Mesendoderm (in vitro differentiated cells): Measurements from ENCODE around the gene CENPO.

Source experiments
- DNase-seq: peaks from one replicate; pipeline ENCODE4 v3.0.0; 2013
- H2AK5ac ChIP-seq: 2 replicates; pipeline ENCODE4 v1.6.1; 2013; ENCODE audit warnings: low read length, inconsistent platforms
- H2BK120ac ChIP-seq: 2 replicates; pipeline ENCODE4 v1.6.1; 2013; ENCODE audit warnings: low read depth, mild to moderate bottlenecking, low read length, moderate library complexity, mixed read lengths
- H2BK15ac ChIP-seq: replicated peaks from 2 replicates; pipeline ENCODE4 v1.6.1; 2013; ENCODE audit warnings: low read depth, mild to moderate bottlenecking, moderate library complexity
- H2BK5ac ChIP-seq: 2 replicates; pipeline ENCODE4 v1.6.1; 2013; ENCODE audit warnings: low read length, inconsistent platforms
- H3K18ac ChIP-seq: 2 replicates; pipeline ENCODE4 v1.6.1; 2013; ENCODE audit warnings: mild to moderate bottlenecking, low read length, mixed read lengths
- H3K23ac ChIP-seq: one replicate; pipeline ENCODE4 v1.6.1; 2013; ENCODE audit warnings: low read length
- H3K27ac ChIP-seq: 2 replicates; pipeline ENCODE4 v1.5.1; 2013; ENCODE audit warnings: low read depth, mild to moderate bottlenecking, inconsistent platforms, low read length, moderate library complexity
- H3K27me3 ChIP-seq: 2 replicates; pipeline ENCODE4 v1.6.1; 2013; ENCODE audit warnings: low read length, control low read depth, mild to moderate bottlenecking, inconsistent platforms; ENCODE audit not compliant: insufficient read depth, poor library complexity
- H3K36me3 ChIP-seq: 2 replicates; pipeline ENCODE4 v1.6.1; 2013; ENCODE audit warnings: low read length, inconsistent platforms; ENCODE audit not compliant: control insufficient read depth, insufficient read depth
- H3K4ac ChIP-seq: one replicate; pipeline ENCODE4 v1.6.1; 2013; ENCODE audit warnings: low read depth, mild to moderate bottlenecking, low read length, moderate library complexity
- H3K4me1 ChIP-seq: 2 replicates; pipeline ENCODE4 v1.6.1; 2013; ENCODE audit warnings: low read depth, low read length, inconsistent platforms; ENCODE audit not compliant: control insufficient read depth
- H3K4me2 ChIP-seq: 2 replicates; pipeline ENCODE4 v1.6.1; 2013; ENCODE audit warnings: low read length
- H3K4me3 ChIP-seq: 2 replicates; pipeline ENCODE4 v1.5.1; 2013; ENCODE audit warnings: mild to moderate bottlenecking, low read length
- H3K56ac ChIP-seq: one replicate; pipeline ENCODE4 v1.6.1; 2013; ENCODE audit warnings: low read length
- H3K79me1 ChIP-seq: 2 replicates; pipeline ENCODE4 v1.6.1; 2013; ENCODE audit warnings: low read length, inconsistent platforms
- H3K79me2 ChIP-seq: 2 replicates; pipeline ENCODE4 v1.6.1; 2013; ENCODE audit warnings: mild to moderate bottlenecking, low read length; ENCODE audit not compliant: control insufficient read depth, insufficient read depth
- H3K9ac ChIP-seq: 2 replicates; pipeline ENCODE4 v1.6.1; 2013; ENCODE audit warnings: low read length, inconsistent platforms
- H4K5ac ChIP-seq: one replicate; pipeline ENCODE4 v1.6.1; 2013; ENCODE audit warnings: low read length
- H4K8ac ChIP-seq: one replicate; pipeline ENCODE4 v1.6.1; 2013; ENCODE audit warnings: low read depth, mild to moderate bottlenecking, control low read depth, low read length, moderate library complexity
- WGBS: extraction: QIAGEN DNeasy Blood & Tissue Kit; methylation state at CpG from one replicate; pipeline ENCODE4 v1.1.7; 2013; ENCODE audit warnings: low lambda C conversion rate, missing lambda C conversion rate; ENCODE audit not compliant: insufficient coverage; ENCODE audit errors: extremely low coverage; 5-methylcytosine and 5-hydroxymethylcytosine counted together

Gene CENPO

DNA sequence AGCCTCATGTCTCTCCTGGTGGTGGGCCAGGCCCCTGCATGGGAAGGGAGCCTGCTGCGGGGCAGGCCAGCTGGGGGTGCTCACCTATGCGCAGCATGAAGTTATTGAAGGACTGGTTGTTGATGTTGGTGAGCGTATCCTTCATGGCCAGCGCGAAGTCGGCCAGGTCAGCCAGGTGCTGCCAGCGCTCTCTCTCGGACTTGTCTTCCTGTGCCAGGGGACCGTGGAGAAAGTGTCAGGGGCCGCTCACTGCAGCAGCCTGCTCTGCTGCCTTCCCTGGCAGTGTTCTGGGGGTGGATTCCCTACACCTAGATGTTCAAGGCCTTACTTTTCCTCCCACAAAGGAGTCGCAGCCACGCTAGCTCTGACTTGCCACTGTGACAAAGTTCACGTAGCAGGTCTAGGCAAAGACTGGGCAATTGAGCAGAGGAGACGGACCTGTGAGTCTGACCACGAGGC, 28.2 kb downstream of the CENPO start:
- no CpG with 5 or more reads among the region's 15 CpGs for WGBS
- peaks cover 15% of the 10 kb centered on the region for H3K36me3 ChIP-seq
- DNase-seq = no peak

DNA sequence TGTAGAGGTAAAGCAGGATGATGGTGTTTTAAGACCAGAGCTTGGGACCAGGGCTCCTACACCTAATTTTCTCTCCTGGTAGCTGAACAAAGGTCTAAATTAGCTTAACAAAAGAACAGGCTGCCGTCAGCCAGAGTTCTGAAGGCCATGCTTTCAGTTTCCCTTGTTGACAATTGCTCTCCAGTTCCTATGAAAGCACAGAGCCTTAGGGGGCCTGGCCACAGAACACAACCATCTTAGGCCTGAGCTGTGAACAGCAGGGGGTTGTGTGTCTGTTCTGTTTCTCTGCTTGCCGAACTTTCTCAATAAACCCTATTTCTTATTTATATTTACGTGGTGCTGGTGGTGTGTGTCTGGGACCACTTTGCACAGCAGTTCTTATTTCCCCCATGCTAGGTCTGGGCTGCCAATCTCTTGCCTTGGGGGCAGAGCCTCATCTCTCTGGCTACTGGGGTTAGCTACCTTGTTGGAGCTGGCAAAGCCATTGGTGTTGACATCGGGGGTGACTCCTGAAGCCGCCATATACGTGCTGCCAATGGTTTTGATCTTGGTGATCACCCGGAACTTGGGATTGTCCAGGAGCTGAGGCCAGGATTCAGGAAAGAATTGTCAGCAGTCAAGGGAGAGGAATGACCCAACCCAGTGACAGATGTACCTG, 29.0 kb downstream of the CENPO start:
- Histone ChIP-seq H3K18ac (no peak overlapping the region), H3K79me1 (no peaks in the 10 kb centered on the region), H3K4ac (no peak overlapping the region), H3K27me3 (no peaks in the 10 kb centered on the region), H2BK5ac (no peak overlapping the region), H3K4me2 (no peak overlapping the region), H3K23ac (no peak overlapping the region), H3K27ac (no peak overlapping the region), H4K5ac (no peak overlapping the region), H2BK120ac (no peak overlapping the region), H2BK15ac (no peak overlapping the region), H3K56ac (no peak overlapping the region), H3K79me2 (no peaks in the 10 kb centered on the region), H2AK5ac (no peak overlapping the region), H3K4me1 (peaks cover 6% of the 10 kb centered on the region), H3K36me3 (peaks cover 13% of the 10 kb centered on the region), H4K8ac (no peak overlapping the region), H3K9ac (no peak overlapping the region), H3K4me3 (no peak overlapping the region)
- DNase-seq = peak; percentile 73
- WGBS = no CpG with 5 or more reads among the region's 7 CpGs

More for the DNA sequence above, 28.2 kb downstream of the CENPO start:
- peaks cover 6% of the 10 kb centered on the region for H3K4me1 ChIP-seq
- H3K4ac ChIP-seq = no peak overlapping the region
- H2BK5ac ChIP-seq = no peak overlapping the region
- no peaks in the 10 kb centered on the region for H3K79me1 ChIP-seq
- H3K23ac ChIP-seq = peak overlapping the region; percentile 25
- H2AK5ac ChIP-seq = no peak overlapping the region
- H3K79me2 ChIP-seq = no peaks in the 10 kb centered on the region
- no peak overlapping the region for H2BK120ac ChIP-seq
- H3K4me3 ChIP-seq = no peak overlapping the region
- H4K8ac ChIP-seq = no peak overlapping the region
- no peak overlapping the region for H2BK15ac ChIP-seq
- H3K27ac ChIP-seq = no peak overlapping the region
- H3K9ac ChIP-seq = no peak overlapping the region
- no peak overlapping the region for H3K18ac ChIP-seq
- no peak overlapping the region for H4K5ac ChIP-seq
- no peaks in the 10 kb centered on the region for H3K27me3 ChIP-seq
- H3K4me2 ChIP-seq = no peak overlapping the region
- H3K56ac ChIP-seq = no peak overlapping the region

- H3K79me1 ChIP-seq = no peaks in the 10 kb centered on the region
- WGBS = no CpG with 5 or more reads among the region's 14 CpGs
- H3K36me3 ChIP-seq = peaks cover 11% of the 10 kb centered on the region
- peaks cover 6% of the 10 kb centered on the region for H3K4me1 ChIP-seq
- H3K79me2 ChIP-seq = no peaks in the 10 kb centered on the region
- H3K4me3 ChIP-seq = no peak overlapping the region
- no peak overlapping the region for H3K27ac ChIP-seq
- no peak overlapping the region for H4K8ac ChIP-seq
- H3K56ac ChIP-seq = no peak overlapping the region
- no peak overlapping the region for H2BK15ac ChIP-seq
- no peaks in the 10 kb centered on the region for H3K27me3 ChIP-seq
- H3K4ac ChIP-seq = no peak overlapping the region
- DNase-seq = no peak
- H3K9ac ChIP-seq = no peak overlapping the region
- H2AK5ac ChIP-seq = no peak overlapping the region
- no peak overlapping the region for H2BK5ac ChIP-seq
- no peak overlapping the region for H3K4me2 ChIP-seq
- H4K5ac ChIP-seq = no peak overlapping the region
- H3K23ac ChIP-seq = no peak overlapping the region
- no peak overlapping the region for H3K18ac ChIP-seq
- no peak overlapping the region for H2BK120ac ChIP-seq
Measured at GRCh38 chr2:24824071-24824588, 30.9 kb downstream of the CENPO start.

- Histone ChIP-seq H3K56ac (no peak overlapping the region), H3K4ac (no peak overlapping the region), H3K79me2 (no peaks in the 10 kb centered on the region), H3K4me1 (peaks cover 6% of the 10 kb centered on the region), H3K4me3 (no peak overlapping the region), H3K79me1 (no peaks in the 10 kb centered on the region), H4K5ac (no peak overlapping the region), H2BK5ac (no peak overlapping the region), H3K9ac (no peak overlapping the region), H2BK15ac (no peak overlapping the region), H2BK120ac (no peak overlapping the region), H3K27me3 (no peaks in the 10 kb centered on the region), H2AK5ac (no peak overlapping the region), H3K27ac (no peak overlapping the region), H3K4me2 (no peak overlapping the region), H3K36me3 (peaks cover 7% of the 10 kb centered on the region), H4K8ac (no peak overlapping the region), H3K23ac (no peak overlapping the region), H3K18ac (no peak overlapping the region)
- WGBS = no CpG with 5 or more reads among the region's 16 CpGs
- DNase-seq = peak; percentile 40
Measured at GRCh38 chr2:24824966-24825882, 32.0 kb downstream of the CENPO start.

DNA sequence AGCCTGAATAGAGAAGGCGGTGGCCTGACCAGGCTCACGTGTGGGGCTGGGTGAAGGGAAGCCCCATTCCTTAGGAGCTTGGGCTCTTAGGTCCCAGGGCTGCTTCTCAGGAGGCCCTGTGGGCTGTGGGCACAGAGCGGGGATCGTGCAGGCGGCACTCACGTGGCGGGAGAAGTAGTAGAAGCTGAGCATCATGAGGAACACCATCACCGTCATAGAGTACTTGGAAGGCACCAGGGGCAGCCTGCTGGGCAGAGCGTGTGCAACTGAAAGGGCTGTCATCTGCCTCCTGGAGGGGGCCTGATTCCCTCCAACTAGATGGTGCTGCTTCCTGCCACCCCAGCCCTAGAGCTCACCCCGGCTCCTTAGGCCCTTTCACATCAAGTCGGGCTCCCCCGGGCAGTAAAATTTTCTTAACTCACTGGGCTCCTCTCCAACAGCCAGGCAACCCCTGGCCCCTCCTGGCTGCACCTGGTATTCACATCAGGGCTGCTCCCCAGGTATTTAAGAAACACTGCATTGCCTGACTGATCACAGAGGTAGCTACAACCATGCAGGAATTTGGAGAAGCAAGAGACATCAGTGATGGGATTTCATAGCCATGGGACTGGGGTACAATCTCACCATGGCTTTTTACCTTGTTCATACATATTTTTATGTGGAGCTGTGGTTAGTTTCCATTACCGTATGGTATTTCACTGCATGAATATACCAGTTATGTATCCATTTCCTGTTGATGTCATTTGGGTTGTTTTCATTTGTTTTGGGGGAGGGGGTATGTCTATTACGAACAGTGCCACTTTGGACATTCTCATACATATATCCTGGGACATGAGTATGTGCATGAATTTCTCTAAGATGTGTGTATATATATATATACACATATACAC, 32.9 kb downstream of the CENPO start:
- H3K4me3 ChIP-seq = no peak overlapping the region
- H2BK5ac ChIP-seq = no peak overlapping the region
- WGBS = no CpG with 5 or more reads among the region's 14 CpGs
- H3K27ac ChIP-seq = no peak overlapping the region
- no peaks in the 10 kb centered on the region for H3K79me2 ChIP-seq
- peak; percentile 38 for DNase-seq
- H3K27me3 ChIP-seq = no peaks in the 10 kb centered on the region
- no peak overlapping the region for H4K5ac ChIP-seq
- no peak overlapping the region for H3K4me2 ChIP-seq
- no peak overlapping the region for H3K9ac ChIP-seq
- H4K8ac ChIP-seq = no peak overlapping the region
- no peak overlapping the region for H3K56ac ChIP-seq
- no peak overlapping the region for H2BK15ac ChIP-seq
- H3K23ac ChIP-seq = no peak overlapping the region
- no peak overlapping the region for H3K18ac ChIP-seq
- no peak overlapping the region for H2AK5ac ChIP-seq
- H2BK120ac ChIP-seq = no peak overlapping the region
- H3K36me3 ChIP-seq = peaks cover 4% of the 10 kb centered on the region
- peaks cover 4% of the 10 kb centered on the region for H3K4me1 ChIP-seq
- no peaks in the 10 kb centered on the region for H3K79me1 ChIP-seq
- H3K4ac ChIP-seq = no peak overlapping the region
